PC-9 (cell line): ENCODE measurements around the gene FCRL6. TPM values are rescaled to one million over a fixed set of nuclear protein-coding genes. Genes with fewer than 3 reads are reported as not detected.

Experiments used
- BruUV-seq: library from RNA; stranded (reverse); fragments of 400-500 nt; replicated peaks from 2 replicates; lab custom pipeline; 2021; lab: Mats Ljungman, UMichigan
- CTCF ChIA-PET: fragments of 300-600 bp; sonication (Branson Sonifier 250); formaldehyde crosslinking; loops from one replicate; lab custom pipeline; 2022; ENCODE audit warnings: antibody characterized with exemption; lab: Charles Lee
- POLR2A ChIA-PET: fragments of 300-600 bp; sonication (Branson Sonifier 250); formaldehyde crosslinking; loops from one replicate; lab custom pipeline; 2022; ENCODE audit warnings: antibody characterized with exemption; ENCODE audit not compliant: unreplicated experiment; lab: Charles Lee
- DNase-seq, 2 experiments: peaks; one replicate each; pipeline versions ENCODE4 v3.0.0 to v3.0.0-alpha.2; 2015 to 2022; ENCODE audit warnings: mixed read lengths in 1 of 2
- H2AFZ ChIP-seq: fragments of 200-600 bp; sonication (generic); 2 replicates; pipeline ENCODE4 v1.8.1; 2017; ENCODE audit warnings: antibody characterized with exemption
- H3F3A ChIP-seq: fragments of 200-600 bp; sonication (generic); 2 replicates; pipeline ENCODE4 v1.8.1; 2017; ENCODE audit warnings: antibody characterized with exemption, mild to moderate bottlenecking, low read depth; ENCODE audit not compliant: insufficient read depth
- H3K27ac ChIP-seq: fragments of 200-600 bp; sonication (generic); 2 replicates; pipeline ENCODE4 v1.6.1; 2016; ENCODE audit warnings: mixed run types
- H3K27me3 ChIP-seq: fragments of 200-600 bp; sonication (generic); 2 replicates; pipeline ENCODE4 v1.6.1; 2016; ENCODE audit warnings: low read depth, mixed run types; ENCODE audit not compliant: insufficient read depth
- H3K36me3 ChIP-seq: fragments of 200-600 bp; sonication (generic); 2 replicates; pipeline ENCODE4 v1.6.1; 2016; ENCODE audit warnings: low read depth, mixed run types
- H3K4me1 ChIP-seq: fragments of 200-600 bp; sonication (generic); replicated peaks from 2 replicates; pipeline ENCODE4 v1.6.1; 2016; ENCODE audit warnings: mixed run types; ENCODE audit not compliant: insufficient read depth
- H3K4me2 ChIP-seq: fragments of 200-600 bp; sonication (generic); 2 replicates; pipeline ENCODE4 v1.6.1; 2017; ENCODE audit warnings: mixed run types
- H3K4me3 ChIP-seq: fragments of 200-600 bp; sonication (generic); 2 replicates; pipeline ENCODE4 v1.6.1; 2016; ENCODE audit warnings: mixed run types
- H3K79me2 ChIP-seq: fragments of 200-600 bp; sonication (generic); 2 replicates; pipeline ENCODE4 v1.6.1; 2017; ENCODE audit warnings: low read depth, mixed run types
- H3K9me2 ChIP-seq: fragments of 200-600 bp; sonication (generic); 2 replicates; pipeline ENCODE4 v1.8.1; 2017; ENCODE audit warnings: mild to moderate bottlenecking; ENCODE audit not compliant: insufficient read depth
- H3K9me3 ChIP-seq: fragments of 200-600 bp; sonication (generic); 2 replicates; pipeline ENCODE4 v1.8.1; 2016; ENCODE audit warnings: low read depth; ENCODE audit not compliant: insufficient read depth
- H4K20me1 ChIP-seq: fragments of 200-600 bp; sonication (generic); 2 replicates; pipeline ENCODE4 v1.8.1; 2017; ENCODE audit not compliant: insufficient read depth
- CTCF ChIP-seq: fragments of 200-600 bp; sonication (generic); conservative IDR thresholded peaks from 2 replicates; pipeline ENCODE4 v1.6.1; 2017; ENCODE audit warnings: mixed run types, antibody characterized with exemption, mild to moderate bottlenecking, moderate library complexity
- EZH2 ChIP-seq: fragments of 200-600 bp; sonication (generic); IDR thresholded peaks from 2 replicates; pipeline ENCODE4 v1.8.0; 2017; ENCODE audit warnings: antibody characterized with exemption, low read depth
- intact Hi-C: fragments of 100-400 bp; cut with micrococcal nuclease; formaldehyde crosslinking; loops from one replicate; pipeline ENCODE4 v1.10.0; 2022; ENCODE audit not compliant: unreplicated experiment
- total RNA-seq: library from RNA; stranded (reverse); gene quantifications from 2 replicates; pipeline ENCODE4 v1.2.3, GENCODE V29; 2021

The FCRL6 gene
- total RNA-seq, 1 experiment from 2014 or later, result not detected

GRCh38 chr1:159843459-159843858 lies 41.3 kb downstream of the FCRL6 start:
- DNase-seq, result no peak
- Histone ChIP-seq H3F3A (no peaks in the 10 kb centered on the region), H3K4me1 (peaks cover under 1% of the 10 kb centered on the region; the same call in 1 of the 2 replicates), H3K9me2 (no peaks in the 10 kb centered on the region), H2AFZ (no peak overlapping the region), H3K27ac (no peak overlapping the region), H3K27me3 (no peaks in the 10 kb centered on the region), H3K4me2 (no peak overlapping the region), H3K9me3 (no peaks in the 10 kb centered on the region), H3K4me3 (no peak overlapping the region), H3K79me2 (no peaks in the 10 kb centered on the region), H3K36me3 (no peaks in the 10 kb centered on the region), H4K20me1 (no peaks in the 10 kb centered on the region)
- CTCF ChIA-PET, result no interaction called here
- intact Hi-C loops, result no loop called here
- no TSS peak for BruUV-seq
- POLR2A ChIA-PET, result no interaction called here
- TF ChIP-seq EZH2, result no peak
- no peak for TF ChIP-seq CTCF

- ChIA-PET CTCF (no interaction called here), POLR2A (no interaction called here)
- no peak overlapping the region for H3K4me2 ChIP-seq
- H2AFZ ChIP-seq, result no peak overlapping the region
- H4K20me1 ChIP-seq, result no peaks in the 10 kb centered on the region
- H3K27me3 ChIP-seq, result no peaks in the 10 kb centered on the region
- no peak overlapping the region for H3K4me3 ChIP-seq
- no peak for TF ChIP-seq CTCF
- no peak for TF ChIP-seq EZH2
- no peaks in the 10 kb centered on the region for H3K9me3 ChIP-seq
- intact Hi-C loops, result no loop called here
- BruUV-seq, result no TSS peak
- no peaks in the 10 kb centered on the region for H3K36me3 ChIP-seq
- no peaks in the 10 kb centered on the region for H3K79me2 ChIP-seq
- H3K4me1 ChIP-seq, result peaks cover 9% of the 10 kb centered on the region
- no peaks in the 10 kb centered on the region for H3F3A ChIP-seq
- no peak overlapping the region for H3K27ac ChIP-seq
- no peak for DNase-seq
- no peaks in the 10 kb centered on the region for H3K9me2 ChIP-seq
Observed at GRCh38 chr1:159845751-159846629, 43.8 kb downstream of the FCRL6 start.

- CTCF ChIA-PET, result no interaction called here
- H3K4me2 ChIP-seq, result no peak overlapping the region
- no peaks in the 10 kb centered on the region for H3K9me2 ChIP-seq
- H3F3A ChIP-seq, result no peaks in the 10 kb centered on the region
- POLR2A ChIA-PET, result no interaction called here
- no peak for TF ChIP-seq EZH2
- TF ChIP-seq CTCF, result no peak
- no peaks in the 10 kb centered on the region for H3K79me2 ChIP-seq
- no peak overlapping the region for H2AFZ ChIP-seq
- H3K27ac ChIP-seq, result no peak overlapping the region
- no peaks in the 10 kb centered on the region for H3K9me3 ChIP-seq
- no peak overlapping the region for H3K4me3 ChIP-seq
- H3K4me1 ChIP-seq, result peaks cover 9% of the 10 kb centered on the region
- no peaks in the 10 kb centered on the region for H3K27me3 ChIP-seq
- intact Hi-C loops, result no loop called here
- no TSS peak for BruUV-seq
- DNase-seq, result no peak
- H3K36me3 ChIP-seq, result no peaks in the 10 kb centered on the region
- no peaks in the 10 kb centered on the region for H4K20me1 ChIP-seq
Observed at GRCh38 chr1:159847231-159847630, 45.1 kb downstream of the FCRL6 start.
